ENCODE results near the gene GRWD1.

The GRWD1 gene

DNA sequence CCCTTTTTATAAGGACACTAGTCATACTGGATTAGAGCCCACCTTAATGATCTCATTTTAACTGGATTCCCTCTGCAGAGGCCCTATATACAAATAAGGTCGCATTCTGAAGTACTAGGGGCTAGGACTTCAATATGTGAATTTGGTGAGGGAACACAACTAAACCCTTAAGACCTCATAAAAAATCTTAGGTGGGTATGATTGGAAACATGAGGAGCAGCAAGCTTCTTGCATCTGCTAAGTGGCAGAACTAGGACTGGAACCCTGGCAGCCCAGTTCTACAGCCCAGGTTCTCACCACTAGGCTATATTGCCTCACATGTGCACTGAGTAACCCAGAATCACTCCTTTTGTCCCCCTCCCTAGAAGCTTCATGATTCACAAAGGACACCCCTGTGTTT lies 17.1 kb upstream of the GRWD1 start:
- no peak for DNase-seq

DNA sequence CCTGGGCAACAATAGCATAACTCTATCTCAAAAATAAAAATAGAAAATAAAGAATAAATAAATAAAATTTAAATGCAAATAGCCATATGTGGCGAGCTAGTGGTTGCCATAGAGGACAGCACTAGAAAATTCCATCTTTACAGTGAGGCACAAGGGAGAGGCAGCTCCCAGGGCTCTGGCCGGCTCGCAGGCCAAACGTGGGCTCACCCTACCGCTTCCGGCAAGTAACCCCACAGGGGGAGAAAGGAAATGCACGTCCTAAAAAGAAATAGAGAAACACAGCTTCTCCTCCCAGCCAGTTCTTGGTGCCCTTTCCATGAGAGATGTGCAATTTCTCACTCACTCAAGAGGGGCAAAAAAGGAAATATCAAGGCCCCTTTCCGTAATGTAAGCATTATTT lies 12.4 kb upstream of the GRWD1 start:
- DNase-seq: no peak

GRCh38 chr19:48436586-48436985 lies 9.2 kb upstream of the GRWD1 start:
- DNase-seq: no peak

- DNase-seq: no peak
Measured at GRCh38 chr19:48441360-48442050, 4.3 kb upstream of the GRWD1 start.

DNA sequence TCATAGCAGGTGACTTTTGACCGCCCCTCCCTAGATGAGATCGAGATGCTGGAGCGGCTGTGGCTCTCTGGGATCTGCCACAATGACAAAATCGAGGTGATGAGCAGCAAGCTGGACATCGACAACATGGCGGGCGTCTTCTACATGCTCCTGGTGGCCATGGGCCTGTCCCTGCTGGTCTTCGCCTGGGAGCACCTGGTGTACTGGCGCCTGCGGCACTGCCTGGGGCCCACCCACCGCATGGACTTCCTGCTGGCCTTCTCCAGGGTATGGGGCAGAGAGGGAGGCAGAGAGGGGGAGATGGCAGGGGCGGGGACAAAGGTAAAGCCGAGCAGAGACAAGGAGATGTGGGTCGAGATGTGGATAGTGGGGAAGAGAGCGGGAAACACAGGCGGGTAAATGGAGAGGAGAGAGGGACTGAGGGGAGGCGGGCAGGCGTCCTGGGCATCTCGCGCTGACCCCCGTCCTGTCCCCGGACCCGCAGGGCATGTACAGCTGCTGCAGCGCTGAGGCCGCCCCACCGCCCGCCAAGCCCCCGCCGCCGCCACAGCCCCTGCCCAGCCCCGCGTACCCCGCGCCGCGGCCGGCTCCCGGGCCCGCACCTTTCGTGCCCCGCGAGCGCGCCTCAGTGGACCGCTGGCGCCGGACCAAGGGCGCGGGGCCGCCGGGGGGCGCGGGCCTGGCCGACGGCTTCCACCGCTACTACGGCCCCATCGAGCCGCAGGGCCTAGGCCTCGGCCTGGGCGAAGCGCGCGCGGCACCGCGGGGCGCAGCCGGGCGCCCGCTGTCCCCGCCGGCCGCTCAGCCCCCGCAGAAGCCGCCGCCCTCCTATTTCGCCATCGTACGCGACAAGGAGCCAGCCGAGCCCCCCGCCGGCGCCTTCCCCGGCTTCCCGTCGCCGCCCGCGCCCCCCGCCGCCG lies 3.4 kb upstream of the GRWD1 start:
- peak; percentile 66 for DNase-seq

GRCh38 chr19:48443256-48443655 lies 2.5 kb upstream of the GRWD1 start:
- peak; percentile 7 for DNase-seq

- no peak for DNase-seq
Measured at GRCh38 chr19:48443731-48444128, 2.1 kb upstream of the GRWD1 start.

DNA sequence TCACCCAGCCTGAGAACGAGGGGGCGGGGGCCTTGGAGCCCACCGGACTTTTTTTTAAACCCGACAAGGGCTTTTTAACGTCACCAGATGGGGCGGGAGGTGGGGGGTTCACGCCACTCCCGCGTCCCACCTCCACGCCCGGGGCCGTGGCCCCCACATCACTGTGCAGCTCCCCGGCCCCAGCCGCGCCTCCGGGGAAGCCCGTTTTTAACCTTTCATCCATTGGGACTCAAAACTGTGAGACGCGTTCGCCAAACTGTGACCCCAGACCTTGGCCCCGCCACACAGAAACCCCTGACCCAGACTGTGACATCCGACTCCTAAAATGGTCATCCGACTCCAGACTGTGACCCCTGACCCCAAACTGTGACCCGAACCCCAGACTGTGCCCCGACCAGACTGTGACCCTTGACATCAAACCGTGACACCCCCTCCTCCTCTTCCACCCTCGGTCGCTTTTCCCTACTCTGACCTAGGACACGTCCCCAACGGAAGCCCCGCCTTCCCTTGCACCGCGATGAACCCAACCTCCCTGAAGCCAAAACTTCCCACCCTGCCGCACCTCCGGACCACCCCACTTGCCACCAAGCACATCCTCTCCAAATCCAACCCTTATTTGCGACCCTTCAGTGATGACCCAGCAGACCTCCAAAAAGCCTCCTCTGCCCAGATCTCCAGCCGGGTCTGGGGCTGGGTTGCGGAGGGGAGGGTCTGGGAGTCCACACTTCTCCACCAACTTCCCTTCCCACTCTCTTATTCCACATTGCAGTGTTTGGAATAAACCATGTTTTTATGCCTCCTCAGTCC lies 1.5 kb upstream of the GRWD1 start:
- peak; percentile 61 for DNase-seq

DNA sequence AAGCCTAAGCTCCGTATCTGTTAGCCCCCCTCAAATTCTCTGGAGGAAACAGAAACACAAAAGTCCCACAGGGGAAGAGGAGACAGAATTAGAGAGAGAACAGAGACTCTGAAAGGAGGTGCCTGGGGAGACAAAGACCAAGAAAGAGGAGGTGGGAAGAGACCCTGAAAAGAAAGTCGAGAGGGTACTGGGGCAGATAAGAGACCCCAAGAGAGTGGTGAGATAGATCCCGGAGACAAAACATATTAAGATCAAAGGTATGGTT lies 915 bp upstream of the GRWD1 start:
- peak; percentile 79 for DNase-seq

GRCh38 chr19:48445256-48445605 lies 552 bp upstream of the GRWD1 start:
- DNase-seq: peak; percentile 95

GRCh38 chr19:48446579-48446978 lies 796 bp downstream of the GRWD1 start:
- no peak for DNase-seq

DNA sequence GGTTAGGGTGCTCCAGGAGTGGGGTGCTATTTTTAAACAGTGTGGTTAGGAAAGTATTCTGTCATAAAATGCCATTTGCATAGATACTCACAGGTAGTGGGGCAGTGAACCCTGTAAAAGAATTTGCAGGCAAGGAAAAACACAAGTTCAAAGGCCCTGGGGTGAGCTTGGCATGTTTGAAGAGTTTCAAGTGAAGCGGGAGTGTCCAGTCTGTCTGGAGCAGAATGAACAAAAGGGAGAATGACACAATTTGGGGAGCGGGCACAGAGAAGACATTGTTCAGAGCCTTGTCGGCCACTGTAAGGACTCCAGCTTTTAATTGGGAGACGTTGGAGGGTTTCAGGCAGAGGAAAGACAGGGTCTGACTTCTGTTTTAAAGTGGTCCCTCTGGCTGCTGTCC lies 2.8 kb downstream of the GRWD1 start:
- DNase-seq: no peak

DNA sequence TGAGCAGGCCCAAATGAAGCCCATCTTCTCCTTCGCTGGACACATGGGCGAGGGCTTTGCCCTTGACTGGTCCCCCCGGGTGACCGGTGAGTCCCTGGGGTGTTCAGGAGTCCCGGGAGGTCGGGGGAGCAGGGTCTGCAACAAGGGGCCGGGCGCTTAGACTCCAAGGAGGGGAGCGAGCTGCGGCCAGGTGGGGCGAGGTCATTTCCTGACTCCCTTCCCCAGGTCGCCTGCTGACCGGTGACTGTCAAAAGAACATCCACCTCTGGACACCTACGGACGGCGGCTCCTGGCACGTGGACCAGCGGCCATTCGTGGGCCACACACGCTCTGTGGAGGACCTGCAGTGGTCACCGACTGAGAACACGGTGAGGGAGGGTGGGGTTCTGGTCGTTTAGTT lies 4.7 kb downstream of the GRWD1 start:
- DNase-seq: no peak

- no peak for DNase-seq
Measured at GRCh38 chr19:48450863-48451262, 5.1 kb downstream of the GRWD1 start.

DNA sequence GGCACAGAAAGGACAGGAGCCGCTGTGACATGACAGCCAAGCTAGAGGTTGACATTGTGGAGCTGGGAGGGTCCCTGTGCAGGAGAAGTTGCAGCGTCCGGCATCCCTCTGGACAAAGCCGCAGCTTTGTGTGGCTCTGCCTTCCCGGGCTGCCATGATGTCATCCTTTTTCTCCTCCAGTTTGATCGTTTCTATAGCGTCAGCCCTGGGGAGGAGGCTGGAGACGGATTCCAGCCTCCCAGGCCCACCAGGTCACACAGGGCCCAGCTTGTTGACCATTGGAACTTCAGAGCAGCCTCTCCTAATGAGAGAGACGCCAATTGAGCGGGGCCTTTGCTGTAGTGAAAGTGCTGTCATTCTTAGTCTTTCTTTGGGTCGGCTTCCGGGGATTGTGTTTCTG lies 5.8 kb downstream of the GRWD1 start:
- DNase-seq: no peak

DNA sequence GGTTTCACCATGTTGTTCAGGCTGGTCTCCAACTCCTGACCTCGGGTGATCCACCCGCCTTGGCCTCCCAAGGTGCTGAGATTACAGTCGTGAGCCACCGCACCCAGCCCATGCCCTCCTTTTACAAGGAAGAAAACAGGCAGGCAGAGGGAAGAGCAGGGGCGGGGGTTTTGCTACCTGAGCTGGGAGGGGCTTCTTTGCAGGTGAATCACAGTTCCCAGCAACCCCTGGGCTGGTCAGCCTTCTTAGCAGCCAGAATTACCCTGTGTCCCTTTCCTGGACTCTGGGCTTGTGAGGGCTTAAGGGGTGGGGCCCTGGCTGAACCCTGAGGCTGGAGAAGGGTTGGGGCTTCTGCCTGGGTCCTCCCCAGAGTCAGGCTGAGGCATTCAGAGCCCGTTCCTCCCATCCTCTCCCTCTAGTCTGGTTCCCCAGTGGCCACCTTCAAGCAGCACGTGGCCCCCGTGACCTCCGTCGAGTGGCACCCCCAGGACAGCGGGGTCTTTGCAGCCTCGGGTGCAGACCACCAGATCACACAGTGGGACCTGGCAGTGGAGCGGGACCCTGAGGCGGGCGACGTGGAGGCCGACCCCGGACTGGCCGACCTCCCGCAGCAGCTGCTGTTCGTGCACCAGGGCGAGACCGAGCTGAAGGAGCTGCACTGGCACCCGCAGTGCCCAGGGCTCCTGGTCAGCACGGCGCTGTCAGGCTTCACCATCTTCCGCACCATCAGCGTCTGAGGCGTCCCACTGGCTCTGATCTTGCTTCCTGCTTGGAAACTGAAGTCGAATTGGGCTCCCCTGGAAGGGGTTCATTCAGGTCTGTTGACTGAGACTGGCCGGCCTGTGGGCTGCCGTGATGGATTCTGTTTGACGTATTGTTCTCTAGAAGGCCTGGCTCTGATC lies 6.8 kb downstream of the GRWD1 start:
- no peak for DNase-seq

DNA sequence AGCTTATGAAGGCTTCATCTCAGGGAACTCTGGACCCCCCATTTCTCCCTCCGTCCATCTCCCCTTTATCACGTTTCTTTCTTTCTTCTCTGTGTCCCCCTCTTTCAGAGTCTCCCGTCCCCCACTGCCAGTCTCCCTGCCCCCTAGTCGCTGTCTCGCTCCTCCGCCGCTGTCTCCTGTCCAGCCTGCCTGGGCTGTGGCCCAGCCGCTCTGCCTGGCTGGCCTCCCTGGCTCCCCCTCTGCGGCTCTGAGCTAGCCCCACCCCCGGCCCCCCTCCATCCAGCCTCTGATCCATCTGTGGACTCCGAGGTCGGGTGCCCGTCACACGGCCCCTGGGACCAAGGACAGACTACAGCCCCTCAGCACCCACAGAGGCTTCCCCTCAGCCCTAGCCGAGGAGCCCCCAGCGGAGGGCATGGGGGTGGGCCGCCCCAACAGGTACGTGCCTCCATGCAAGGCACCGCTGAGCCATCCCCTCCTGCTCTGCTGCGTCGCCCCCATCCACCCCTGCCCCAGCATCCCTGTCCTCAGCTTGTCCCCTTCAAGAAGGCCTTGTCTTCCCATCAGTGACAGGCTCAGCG lies 8.5 kb downstream of the GRWD1 start:
- DNase-seq: no peak

DNA sequence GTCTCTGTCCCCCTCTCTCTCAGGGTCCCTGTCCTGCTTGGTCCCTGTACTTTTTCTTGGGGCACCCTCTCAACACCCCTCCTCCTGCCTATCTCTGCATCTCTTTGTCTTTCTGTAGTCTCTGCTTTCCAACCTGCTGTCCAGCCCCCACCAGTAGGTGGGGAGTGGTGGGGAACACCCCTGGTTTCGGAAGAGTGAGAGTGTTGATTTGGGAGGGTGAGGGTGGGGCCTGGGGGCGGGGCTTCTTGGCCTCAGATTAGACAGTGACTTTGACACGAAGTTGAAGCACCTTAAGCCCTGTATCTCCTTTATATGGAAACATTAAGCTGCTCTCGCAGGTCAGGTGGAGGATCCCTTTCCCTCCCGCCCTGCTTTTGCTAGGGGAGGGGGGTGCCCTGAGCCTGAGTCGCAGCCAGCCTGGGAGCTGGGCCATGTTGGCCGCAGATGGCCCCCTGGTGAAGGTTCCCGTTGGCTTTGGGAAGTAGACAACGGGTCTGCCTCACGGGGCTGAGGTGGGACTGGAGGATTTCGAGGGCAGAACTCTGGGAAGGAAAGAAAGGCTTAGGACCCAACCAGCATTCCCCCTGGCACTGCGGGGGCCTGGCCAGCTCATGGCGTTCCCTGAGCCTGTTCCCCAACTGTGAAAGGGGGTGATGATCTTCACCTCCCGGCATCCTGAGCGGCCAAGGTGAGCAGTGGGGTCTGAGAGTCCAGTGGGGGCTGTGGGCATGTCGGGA lies 9.6 kb downstream of the GRWD1 start, which contains the start of gene KCNJ14:
KCNJ14 (plus strand) TSS at position 404 of the 737 bp plus-strand sequence. CDS start 6,151 bp downstream, outside the sequence.
- DNase-seq: no peak

DNA sequence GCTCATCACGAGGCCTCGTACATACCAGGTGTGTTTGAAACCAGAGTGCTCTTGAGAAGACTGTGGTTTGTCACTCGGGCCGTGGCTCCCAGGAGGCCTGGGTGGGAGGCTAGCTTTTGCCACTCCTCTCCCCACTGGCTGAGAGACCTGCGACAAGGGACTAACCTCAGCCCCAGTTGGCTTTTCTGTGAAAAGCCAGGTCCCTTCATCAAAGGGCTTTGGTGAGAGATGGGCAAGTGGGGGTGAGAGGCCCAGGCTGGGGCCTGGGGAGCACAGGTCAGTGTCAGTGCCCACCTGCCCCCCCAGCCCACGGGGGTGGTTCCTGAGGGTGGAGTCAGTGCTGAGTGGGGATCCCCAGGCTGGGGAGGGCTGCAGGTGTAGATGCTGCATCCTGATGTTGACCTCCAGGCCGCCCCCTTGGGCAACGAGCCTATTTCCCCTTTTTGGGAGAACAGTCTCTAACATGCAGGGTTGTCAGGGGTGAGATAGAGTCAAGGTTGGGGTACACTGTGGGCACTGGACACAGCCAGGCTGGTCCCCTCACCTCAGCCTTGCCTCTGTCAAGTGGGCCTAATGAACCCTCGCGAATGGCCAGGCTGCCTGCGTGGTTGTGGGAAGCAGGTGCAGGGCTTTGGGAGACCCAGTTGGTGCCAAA lies 10.3 kb downstream of the GRWD1 start:
- DNase-seq: no peak

DNA sequence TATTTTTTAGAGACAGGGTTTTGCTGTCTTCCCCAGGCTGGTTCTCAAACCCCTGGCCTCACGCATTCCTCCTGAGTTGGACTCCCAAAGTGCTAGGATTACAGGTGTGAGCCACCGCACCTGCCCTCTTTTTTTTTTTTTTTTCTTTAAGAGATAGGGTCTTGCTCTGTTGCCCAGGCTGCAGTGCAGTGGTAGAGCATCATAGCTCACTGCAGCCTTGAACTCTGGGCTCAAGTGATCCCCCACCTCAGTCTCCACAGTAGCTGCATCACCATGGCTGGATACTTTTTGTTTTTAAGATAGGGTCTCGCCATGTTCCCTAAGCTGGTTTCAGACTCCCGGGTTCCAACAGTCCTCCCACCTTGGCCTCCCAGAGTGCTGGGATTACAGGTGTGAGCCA lies 11.1 kb downstream of the GRWD1 start:
- no peak for DNase-seq

DNA sequence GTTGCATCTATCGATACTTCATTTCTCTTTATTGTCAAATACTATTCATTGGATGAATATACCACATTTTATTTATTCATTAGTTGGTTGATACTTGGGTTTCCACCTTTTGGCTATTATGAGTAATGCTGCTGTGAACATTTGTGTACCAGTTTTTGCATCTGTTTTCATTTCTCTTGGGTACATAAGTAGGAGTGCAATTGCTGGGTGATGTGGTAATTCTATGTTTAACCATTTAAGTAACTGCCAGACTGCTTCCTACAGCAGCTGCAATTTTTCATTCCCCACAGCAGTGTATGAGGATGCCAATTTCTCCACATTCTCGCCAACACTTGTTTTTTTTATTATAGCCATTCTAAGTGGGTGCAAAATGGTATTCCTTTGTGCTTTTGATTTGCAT lies 12.2 kb downstream of the GRWD1 start:
- DNase-seq: no peak

Measured in DMS79 treated with DMSO at 0.1 percent for 48 hours (cell line).